H9 (cell line): ENCODE measurements around the gene HTT-AS. TPM values are rescaled to one million over a fixed set of nuclear protein-coding genes. Genes with fewer than 3 reads are reported as not detected.

Source experiments
- DNase-seq: peaks from one replicate; pipeline ENCODE4 v3.0.0-alpha.2; 2017
- H2AFZ ChIP-seq: one replicate; pipeline ENCODE4 v1.6.1; 2013; ENCODE audit warnings: mild to moderate bottlenecking, low read length, control low read depth, moderate library complexity
- H2AK5ac ChIP-seq: 2 replicates; pipeline ENCODE4 v1.6.1; 2013; ENCODE audit warnings: low read length, control low read depth, mixed read lengths; ENCODE audit not compliant: insufficient read length
- H2BK120ac ChIP-seq: one replicate; pipeline ENCODE4 v1.6.1; 2013; ENCODE audit warnings: low read depth, mild to moderate bottlenecking, low read length, control low read depth, inconsistent platforms; ENCODE audit not compliant: poor library complexity, severe bottlenecking
- H2BK12ac ChIP-seq: 2 replicates; pipeline ENCODE4 v1.6.1; 2013; ENCODE audit warnings: low read length, control low read depth, mixed read lengths, low read depth; ENCODE audit not compliant: insufficient read length
- H2BK15ac ChIP-seq: 2 replicates; pipeline ENCODE4 v1.6.1; 2013; ENCODE audit warnings: low read depth, low read length, control low read depth
- H2BK20ac ChIP-seq: one replicate; pipeline ENCODE4 v1.6.1; 2013; ENCODE audit warnings: low read depth, mild to moderate bottlenecking, low read length, control low read depth, inconsistent platforms; ENCODE audit not compliant: poor library complexity, severe bottlenecking
- H2BK5ac ChIP-seq: 2 replicates; pipeline ENCODE4 v1.6.1; 2013; ENCODE audit warnings: low read length, control low read depth, mixed read lengths; ENCODE audit not compliant: insufficient read length
- H3K14ac ChIP-seq: 2 replicates; pipeline ENCODE4 v1.6.1; 2013; ENCODE audit warnings: low read length, control low read depth; ENCODE audit not compliant: insufficient read depth
- H3K18ac ChIP-seq: 2 replicates; pipeline ENCODE4 v1.6.1; 2013; ENCODE audit warnings: low read depth, mild to moderate bottlenecking, mixed read lengths, low read length, control low read depth; ENCODE audit not compliant: insufficient read length
- H3K23ac ChIP-seq: 2 replicates; pipeline ENCODE4 v1.6.1; 2013; ENCODE audit warnings: low read length, control low read depth, mixed read lengths, low read depth; ENCODE audit not compliant: insufficient read length
- H3K23me2 ChIP-seq: 2 replicates; pipeline ENCODE4 v1.6.1; 2013; ENCODE audit warnings: low read depth, mild to moderate bottlenecking, mixed read lengths, low read length, control low read depth; ENCODE audit not compliant: insufficient read length, poor library complexity, severe bottlenecking
- H3K27ac ChIP-seq: 2 replicates; pipeline ENCODE4 v1.5.1; 2013; ENCODE audit warnings: low read length, control low read depth, mixed read lengths, low read depth; ENCODE audit not compliant: insufficient read length
- H3K27me3 ChIP-seq: 2 replicates; pipeline ENCODE4 v1.6.1; 2013; ENCODE audit warnings: low read length, control low read depth, inconsistent platforms; ENCODE audit not compliant: insufficient read depth
- H3K4ac ChIP-seq: 2 replicates; pipeline ENCODE4 v1.6.1; 2013; ENCODE audit warnings: low read depth, mild to moderate bottlenecking, control low read depth, inconsistent platforms, low read length, moderate library complexity
- H3K4me1 ChIP-seq: 2 replicates; pipeline ENCODE4 v1.6.1; 2013; ENCODE audit warnings: low read length, control low read depth, inconsistent platforms; ENCODE audit not compliant: insufficient read depth
- H3K4me2 ChIP-seq: 2 replicates; pipeline ENCODE4 v1.6.1; 2013; ENCODE audit warnings: low read length, control low read depth, mixed read lengths; ENCODE audit not compliant: insufficient read length, insufficient read depth
- H3K56ac ChIP-seq: 2 replicates; pipeline ENCODE4 v1.6.1; 2013; ENCODE audit warnings: low read depth, mild to moderate bottlenecking, mixed read lengths, low read length, control low read depth; ENCODE audit not compliant: insufficient read length
- H3K79me1 ChIP-seq: 2 replicates; pipeline ENCODE4 v1.6.1; 2013; ENCODE audit warnings: low read depth, mild to moderate bottlenecking, moderate library complexity, low read length, control low read depth, inconsistent platforms; ENCODE audit not compliant: insufficient read depth, poor library complexity, severe bottlenecking
- H3K79me2 ChIP-seq: 2 replicates; pipeline ENCODE4 v1.6.1; 2013; ENCODE audit warnings: low read length, control low read depth, inconsistent platforms; ENCODE audit not compliant: insufficient read depth
- H3K9ac ChIP-seq: 2 replicates; pipeline ENCODE4 v1.6.1; 2013; ENCODE audit warnings: low read length, control low read depth, mixed read lengths; ENCODE audit not compliant: insufficient read length; ENCODE audit errors: extremely low read depth
- H3K9me3 ChIP-seq: one replicate; pipeline ENCODE4 v1.6.1; 2013; ENCODE audit warnings: low read depth, low read length, inconsistent platforms; ENCODE audit not compliant: control insufficient read depth
- H3T11ph ChIP-seq: one replicate; pipeline ENCODE4 v1.6.1; 2013; ENCODE audit warnings: mild to moderate bottlenecking, low read length, control low read depth, inconsistent platforms
- H4K20me1 ChIP-seq: one replicate; pipeline ENCODE4 v1.6.1; 2013; ENCODE audit not compliant: control insufficient read depth, insufficient read length, insufficient read depth
- H4K5ac ChIP-seq: 2 replicates; pipeline ENCODE4 v1.6.1; 2013; ENCODE audit warnings: low read depth, mild to moderate bottlenecking, mixed read lengths, low read length, control low read depth; ENCODE audit not compliant: insufficient read length
- H4K8ac ChIP-seq: replicated peaks from 2 replicates; pipeline ENCODE4 v1.6.1; 2013; ENCODE audit warnings: low read length, control low read depth, mixed read lengths, low read depth; ENCODE audit not compliant: insufficient read length
- H4K91ac ChIP-seq: 2 replicates; pipeline ENCODE4 v1.6.1; 2013; ENCODE audit warnings: low read depth, mild to moderate bottlenecking, moderate library complexity, mixed read lengths, low read length, control low read depth; ENCODE audit not compliant: insufficient read length
- H3K27ac Mint-ChIP-seq, 3 experiments: 2 replicates in 2 of 3; 3 replicates in 1 of 3; pipeline ENCODE4 v1.8.0; 2020 to 2021; ENCODE audit warnings: mixed read lengths in 3 of 3, mild to moderate bottlenecking in 1 of 3, moderate library complexity in 1 of 3
- H3K27me3 Mint-ChIP-seq: 2 replicates; pipeline ENCODE4 v1.8.0; 2021; ENCODE audit warnings: low read depth, mild to moderate bottlenecking, moderate library complexity, mixed read lengths
- H3K36me3 Mint-ChIP-seq, 3 experiments: 2 replicates in 2 of 3; 3 replicates in 1 of 3; pipeline ENCODE4 v1.8.0; 2020 to 2021; ENCODE audit warnings: low read depth in 3 of 3, mixed read lengths in 3 of 3; ENCODE audit not compliant: insufficient read depth in 1 of 3
- H3K4me1 Mint-ChIP-seq, 2 experiments: 2 replicates each; pipeline ENCODE4 v1.8.0; 2020; ENCODE audit warnings: mixed read lengths in 2 of 2
- H3K4me3 Mint-ChIP-seq, 2 experiments: 2 replicates in 1 of 2; 3 replicates in 1 of 2; pipeline ENCODE4 v1.8.0; 2020 to 2021; ENCODE audit warnings: mild to moderate bottlenecking in 2 of 2, mixed read lengths in 2 of 2, moderate library complexity in 1 of 2
- H3K9me3 Mint-ChIP-seq, 2 experiments: 2 replicates in 1 of 2; 3 replicates in 1 of 2; pipeline ENCODE4 v1.8.0; 2020; ENCODE audit warnings: mild to moderate bottlenecking in 2 of 2, mixed read lengths in 2 of 2, moderate library complexity in 1 of 2
- CTCF ChIP-seq: fragments of 200-600 bp; sonication (generic); conservative IDR thresholded peaks from 3 replicates; pipeline ENCODE4 v1.8.0; 2021; ENCODE audit warnings: antibody characterized with exemption, mild to moderate bottlenecking
- WGBS: extraction: QIAGEN DNeasy Blood & Tissue Kit; methylation state at CpG from one replicate; pipeline ENCODE4 v1.1.7; 2013; ENCODE audit warnings: missing lambda C conversion rate, low lambda C conversion rate, mixed read lengths; ENCODE audit not compliant: insufficient read length; ENCODE audit errors: extremely low coverage; 5-methylcytosine and 5-hydroxymethylcytosine counted together
- total RNA-seq: library from RNA; stranded (reverse); gene quantifications from 2 replicates; pipeline ENCODE4 v1.2.1, GENCODE V29; 2021

HTT-AS gene
- total RNA-seq, 1 experiment from 2014 or later, result not detected

- peaks cover 5 to 16% of the 10 kb centered on the region in 2 experiments; a peak in 4 of 5 replicates for H3K9me3 Mint-ChIP-seq
- H3K27ac Mint-ChIP-seq, result no peak overlapping the region
Observed at GRCh38 chr4:3098346-3098745, 24.0 kb upstream of the HTT-AS start.

More at GRCh38 chr4:3098346-3098745, 24.0 kb upstream of the HTT-AS start:
- Mint-ChIP-seq H3K36me3 (peaks cover 37 to 69% (median 68%) of the 10 kb centered on the region in 3 experiments), H3K4me3 (no peak overlapping the region), H3K27me3 (no peaks in the 10 kb centered on the region), H3K4me1 (no peaks in the 10 kb centered on the region)
- Histone ChIP-seq H3K4ac (no peak overlapping the region), H2AK5ac (no peak overlapping the region), H4K8ac (no peak overlapping the region), H3K23me2 (no peaks in the 10 kb centered on the region), H2BK20ac (no peak overlapping the region), H3K27ac (no peak overlapping the region), H2AFZ (no peak overlapping the region), H3K79me1 (no peaks in the 10 kb centered on the region), H4K91ac (no peak overlapping the region), H3K18ac (no peak overlapping the region), H4K5ac (no peak overlapping the region), H3K56ac (no peak overlapping the region), H3K9me3 (no peaks in the 10 kb centered on the region), H2BK15ac (no peak overlapping the region), H3K79me2 (no peaks in the 10 kb centered on the region), H3K27me3 (no peaks in the 10 kb centered on the region), H3K23ac (no peak overlapping the region), H2BK12ac (no peak overlapping the region), H2BK5ac (no peak overlapping the region), H3K4me1 (no peaks in the 10 kb centered on the region), H3T11ph (no peak overlapping the region), H2BK120ac (no peak overlapping the region), H3K4me2 (no peak overlapping the region), H3K9ac (no peak overlapping the region), H3K14ac (no peak overlapping the region), H4K20me1 (no peaks in the 10 kb centered on the region)
- no peak for TF ChIP-seq CTCF
- no peak for DNase-seq
- no CpG with 5 or more reads among the region's 2 CpGs for WGBS
